ENCODE measurements around the gene PI16.

PI16 gene

GRCh38 chr6:36973190-36973589 is 18.7 kb downstream of the PI16 start:
- Histone ChIP-seq H3K79me2 (ENCODE audit: low read length) (no peaks in the 10 kb centered on the region), H3K4me1 (ENCODE audit: low read length) (no peaks in the 10 kb centered on the region), H3K27me3 (replicated peaks; ENCODE audit: insufficient read depth, low read length) (no peaks in the 10 kb centered on the region), H3K9me2 (replicated peaks; ENCODE audit: insufficient read depth, low read length) (no peaks in the 10 kb centered on the region), H3K4me3 (ENCODE audit: low read length) (no peak overlapping the region), H3K4me2 (ENCODE audit: low read depth, low read length) (no peak overlapping the region), H3K36me3 (replicated peaks; ENCODE audit: insufficient read depth, low read length) (no peaks in the 10 kb centered on the region), H3K9me3 (replicated peaks; ENCODE audit: insufficient read depth, low read length) (no peaks in the 10 kb centered on the region), H2AFZ (ENCODE audit: low read length) (no peak overlapping the region), H3K27ac (ENCODE audit: low read length) (no peak overlapping the region), H3K9ac (ENCODE audit: low read length) (no peak overlapping the region), H4K20me1 (ENCODE audit: insufficient read depth, low read length) (no peaks in the 10 kb centered on the region), H3F3A (ENCODE audit: insufficient read depth, low read length) (no peaks in the 10 kb centered on the region)
- no peak for DNase-seq
- TF ChIP-seq CTCF (IDR thresholded peaks at IDR 0.05; ENCODE audit: low read length), result no peak
- TF ChIP-seq EZH2phosphoT487 (IDR thresholded peaks at IDR 0.05; ENCODE audit: low read length), result no peak
- no peak for TF ChIP-seq EZH2 (optimal IDR thresholded peaks at IDR 0.05; ENCODE audit: low read depth, low read length)

- Histone ChIP-seq H3K9me2 (replicated peaks; ENCODE audit: insufficient read depth, low read length) (no peaks in the 10 kb centered on the region), H3K4me1 (ENCODE audit: low read length) (no peaks in the 10 kb centered on the region), H3K27me3 (replicated peaks; ENCODE audit: insufficient read depth, low read length) (no peaks in the 10 kb centered on the region), H3K9me3 (replicated peaks; ENCODE audit: insufficient read depth, low read length) (no peaks in the 10 kb centered on the region), H3K4me3 (ENCODE audit: low read length) (no peak overlapping the region), H3K27ac (ENCODE audit: low read length) (no peak overlapping the region), H2AFZ (ENCODE audit: low read length) (no peak overlapping the region), H3K36me3 (replicated peaks; ENCODE audit: insufficient read depth, low read length) (no peaks in the 10 kb centered on the region), H3K9ac (ENCODE audit: low read length) (no peak overlapping the region), H3K79me2 (ENCODE audit: low read length) (no peaks in the 10 kb centered on the region), H3K4me2 (ENCODE audit: low read depth, low read length) (no peak overlapping the region), H3F3A (ENCODE audit: insufficient read depth, low read length) (no peaks in the 10 kb centered on the region), H4K20me1 (ENCODE audit: insufficient read depth, low read length) (no peaks in the 10 kb centered on the region)
- DNase-seq, result no peak
- no peak for TF ChIP-seq EZH2phosphoT487 (IDR thresholded peaks at IDR 0.05; ENCODE audit: low read length)
- TF ChIP-seq CTCF (IDR thresholded peaks at IDR 0.05; ENCODE audit: low read length), result no peak
- TF ChIP-seq EZH2 (optimal IDR thresholded peaks at IDR 0.05; ENCODE audit: low read depth, low read length), result no peak
Observed at GRCh38 chr6:36973647-36974046, 19.1 kb downstream of the PI16 start.

DNA sequence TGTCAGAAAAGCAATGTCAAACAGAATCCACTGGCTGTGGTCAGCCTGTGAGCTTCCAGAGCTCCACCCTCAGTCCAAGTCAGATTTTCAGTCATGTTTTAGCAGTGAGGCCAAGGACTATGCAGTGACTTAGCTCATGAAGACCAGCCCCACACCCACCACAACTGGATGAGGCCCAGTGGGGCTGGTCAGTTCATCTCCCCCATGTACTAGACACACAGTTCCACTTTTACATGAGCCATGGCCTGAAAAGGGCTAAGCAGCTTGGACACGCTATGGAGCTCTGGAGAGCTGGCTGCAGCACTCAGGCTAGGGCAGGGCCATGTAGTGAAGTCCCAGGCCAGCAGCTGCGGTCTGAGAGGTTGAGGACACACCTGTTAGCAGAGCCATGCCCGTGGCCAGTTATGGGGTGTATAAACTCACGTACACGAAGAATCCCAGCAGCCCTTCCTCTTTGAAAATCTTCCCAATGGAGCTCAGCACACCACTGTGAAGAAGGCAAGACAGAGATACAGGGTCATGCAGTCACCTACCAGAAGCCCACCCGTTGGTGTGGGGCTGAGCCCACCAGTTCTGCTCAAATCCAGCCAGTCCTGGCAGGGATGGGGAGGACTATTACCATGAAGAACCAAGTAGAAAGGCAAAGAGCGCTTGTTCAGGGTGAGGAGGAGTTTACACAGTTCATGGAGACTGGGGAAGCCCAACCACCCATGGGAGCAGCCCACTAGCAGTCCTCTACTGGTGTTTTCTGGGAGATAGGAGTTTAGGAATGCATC is 20.9 kb downstream of the PI16 start:
- H3K9ac ChIP-seq (ENCODE audit: low read length), result no peak overlapping the region
- peaks cover 16% of the 10 kb centered on the region for H3K79me2 ChIP-seq (ENCODE audit: low read length)
- H2AFZ ChIP-seq (ENCODE audit: low read length), result no peak overlapping the region

More for the DNA sequence above, 20.9 kb downstream of the PI16 start:
- H3K4me3 ChIP-seq (ENCODE audit: low read length), result no peak overlapping the region
- no peaks in the 10 kb centered on the region for H3F3A ChIP-seq (ENCODE audit: insufficient read depth, low read length)
- no peaks in the 10 kb centered on the region for H3K27me3 ChIP-seq (replicated peaks; ENCODE audit: insufficient read depth, low read length)
- no peaks in the 10 kb centered on the region for H3K36me3 ChIP-seq (replicated peaks; ENCODE audit: insufficient read depth, low read length)
- no peaks in the 10 kb centered on the region for H4K20me1 ChIP-seq (ENCODE audit: insufficient read depth, low read length)
- DNase-seq, result no peak
- no peak overlapping the region for H3K4me2 ChIP-seq (ENCODE audit: low read depth, low read length)
- no peaks in the 10 kb centered on the region for H3K4me1 ChIP-seq (ENCODE audit: low read length)
- no peaks in the 10 kb centered on the region for H3K9me3 ChIP-seq (replicated peaks; ENCODE audit: insufficient read depth, low read length)
- no peak for TF ChIP-seq EZH2phosphoT487 (IDR thresholded peaks at IDR 0.05; ENCODE audit: low read length)
- no peak for TF ChIP-seq EZH2 (optimal IDR thresholded peaks at IDR 0.05; ENCODE audit: low read depth, low read length)
- no peak for TF ChIP-seq CTCF (IDR thresholded peaks at IDR 0.05; ENCODE audit: low read length)
- no peaks in the 10 kb centered on the region for H3K9me2 ChIP-seq (replicated peaks; ENCODE audit: insufficient read depth, low read length)
- no peak overlapping the region for H3K27ac ChIP-seq (ENCODE audit: low read length)

Measured in MM.1S (cell line).